NCI-H2081 (cell line): ENCODE measurements around the gene GCNA.

Source experiments
- DNase-seq, 2 experiments: peaks; one replicate each; lab custom pipeline; 2025; lab: John Stamatoyannopoulos, UW

The GCNA gene

GRCh38 chrX:71578253-71579135, at the start of gene GCNA:
Gene GCNA (plus strand): TSS chrX:71578437. CDS start chrX:71580822, 2,385 bp downstream.
- no peak for DNase-seq

GRCh38 chrX:71532078-71532752, 46.0 kb upstream of the GCNA start:
- DNase-seq, result peak in 1 of 2 experiments; percentile 17

GRCh38 chrX:71532753-71533425, 45.3 kb upstream of the GCNA start, which contains the start of gene OGT:
Gene OGT (plus strand): TSS chrX:71533104. CDS start chrX:71533300, 196 bp downstream.
- peak; percentile 94 to 98 for DNase-seq

- no peak for DNase-seq
These were observed 44.8 kb upstream of the GCNA start for GRCh38 chrX:71533516-71533850.

GRCh38 chrX:71533851-71534561, 44.2 kb upstream of the GCNA start:
- DNase-seq, result peak; percentile 25 to 52

- DNase-seq, result no peak
These were observed 43.3 kb upstream of the GCNA start for GRCh38 chrX:71534773-71535544.

GRCh38 chrX:71536285-71536684, 42.0 kb upstream of the GCNA start:
- no peak for DNase-seq

- DNase-seq, result no peak
These were observed 40.5 kb upstream of the GCNA start for GRCh38 chrX:71537743-71538142.

- no peak for DNase-seq
These were observed 37.4 kb upstream of the GCNA start for GRCh38 chrX:71540801-71541200.

GRCh38 chrX:71541210-71542022, 36.8 kb upstream of the GCNA start:
- DNase-seq, result no peak

GRCh38 chrX:71542411-71542810, 35.8 kb upstream of the GCNA start:
- no peak for DNase-seq

- no peak for DNase-seq
These were observed 35.4 kb upstream of the GCNA start for GRCh38 chrX:71542825-71543224.

- DNase-seq, result no peak
These were observed 34.9 kb upstream of the GCNA start for GRCh38 chrX:71543316-71543715.

GRCh38 chrX:71545364-71545763, 32.9 kb upstream of the GCNA start:
- no peak for DNase-seq

GRCh38 chrX:71546879-71547278, 31.4 kb upstream of the GCNA start:
- DNase-seq, result no peak

GRCh38 chrX:71547339-71547738, 30.9 kb upstream of the GCNA start:
- DNase-seq, result no peak

- DNase-seq, result no peak
These were observed 28.3 kb upstream of the GCNA start for GRCh38 chrX:71549986-71550385.

GRCh38 chrX:71550578-71550977, 27.7 kb upstream of the GCNA start:
- DNase-seq, result no peak

- no peak for DNase-seq
These were observed 22.2 kb upstream of the GCNA start for GRCh38 chrX:71556036-71556435.

- no peak for DNase-seq
These were observed 19.3 kb upstream of the GCNA start for GRCh38 chrX:71558920-71559319.
